Stimulated activated CD8-positive, alpha-beta memory T cell treated with anti-CD3 and anti-CD28 coated beads, Interleukin-2, amount 100 ng/mL, for 1 hour (primary cell): Measurements from ENCODE around the gene ZNF689.
A peak's percentile ranks its signal among the peaks of the same experiment; 100 is the strongest.
"Not testable (repeated sequence)": the region's sequence is repeated elsewhere in the genome, so short reads cannot be mapped to it uniquely, and the experiment has no call there.

ENCODE experiments used
- DNase-seq, 2 donors: peaks; one replicate each; pipeline ENCODE4 v3.0.0-alpha.2; 2020; ENCODE audit warnings: low read depth in 2 of 2

ZNF689 gene

DNA sequence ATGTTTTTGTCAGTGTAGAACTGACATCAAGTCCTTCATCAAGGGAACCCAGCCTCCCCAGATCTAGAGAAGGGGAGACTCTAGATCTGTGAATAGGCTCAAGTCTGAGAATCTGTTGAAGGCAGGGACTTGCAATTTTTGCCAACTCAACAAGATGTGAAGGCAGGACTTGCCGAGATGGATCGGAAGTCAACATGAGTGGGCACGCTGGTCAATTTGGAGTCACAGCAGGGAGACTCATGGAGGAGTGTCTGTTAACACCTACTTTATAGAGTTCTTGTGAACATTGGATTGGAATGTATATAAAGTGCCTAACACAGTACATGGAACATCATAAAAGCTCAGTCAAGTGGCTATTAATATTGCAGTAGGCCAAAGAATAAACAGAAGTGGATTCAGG lies 10.0 kb downstream of the ZNF689 start:
- no peak for DNase-seq

DNA sequence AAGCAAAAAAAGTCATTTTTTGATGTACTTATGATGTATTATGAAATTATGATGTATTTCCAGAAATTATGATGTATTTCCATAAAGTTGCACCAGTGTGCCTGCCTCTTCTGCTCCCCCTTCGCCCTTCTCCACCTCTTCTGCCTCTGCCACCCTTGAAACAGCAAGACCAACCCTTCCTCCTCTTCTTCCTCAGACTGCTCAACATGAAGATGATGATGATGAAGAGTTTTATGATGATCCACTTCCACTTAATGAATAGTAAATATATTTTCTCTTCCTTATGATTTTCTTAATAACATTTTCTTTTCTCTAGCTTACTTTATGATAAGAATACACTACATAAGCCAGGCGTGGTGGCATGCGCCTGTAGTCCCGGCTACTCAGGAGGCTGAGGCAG lies 17.3 kb downstream of the ZNF689 start:
- DNase-seq = no peak

DNA sequence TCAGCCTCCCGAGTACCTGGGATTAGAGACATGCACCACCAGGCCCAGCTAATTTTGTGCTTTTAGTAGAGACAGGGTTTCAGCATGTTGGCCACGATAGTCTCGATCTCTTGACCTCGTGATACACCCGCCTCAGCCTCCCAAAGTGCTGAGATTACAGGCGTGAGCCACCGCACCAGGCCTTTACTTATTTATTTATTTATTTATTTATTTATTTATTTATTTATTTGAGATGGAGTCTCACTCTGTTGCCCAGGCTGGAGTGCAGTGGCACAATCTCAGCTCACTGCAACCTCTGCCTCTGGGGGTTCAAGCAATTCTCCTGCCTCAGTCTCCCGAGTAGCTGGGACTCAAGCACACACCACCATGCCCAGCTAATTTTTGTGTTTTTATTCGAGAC lies 19.3 kb downstream of the ZNF689 start:
- not testable (repeated sequence) for DNase-seq

DNA sequence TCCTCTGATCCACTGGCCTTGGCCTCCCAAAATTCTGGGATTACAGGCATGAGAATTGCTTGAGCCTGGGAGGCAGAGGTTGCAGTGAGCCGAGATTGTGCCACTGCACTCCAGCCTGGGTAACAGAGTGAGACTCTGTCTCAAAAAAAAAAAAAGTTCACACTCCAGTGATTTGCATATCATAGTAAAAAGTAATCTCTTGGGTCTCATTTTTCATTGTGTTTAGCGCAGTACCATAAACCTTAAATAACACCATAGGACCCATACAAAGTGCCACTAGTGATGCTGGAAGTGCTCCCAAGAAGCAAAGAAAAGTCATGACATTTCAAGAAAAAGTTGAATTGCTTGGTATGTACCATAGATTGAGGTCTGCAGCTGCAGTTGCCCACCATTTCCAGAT lies 20.6 kb downstream of the ZNF689 start:
- not testable (repeated sequence) for DNase-seq

DNA sequence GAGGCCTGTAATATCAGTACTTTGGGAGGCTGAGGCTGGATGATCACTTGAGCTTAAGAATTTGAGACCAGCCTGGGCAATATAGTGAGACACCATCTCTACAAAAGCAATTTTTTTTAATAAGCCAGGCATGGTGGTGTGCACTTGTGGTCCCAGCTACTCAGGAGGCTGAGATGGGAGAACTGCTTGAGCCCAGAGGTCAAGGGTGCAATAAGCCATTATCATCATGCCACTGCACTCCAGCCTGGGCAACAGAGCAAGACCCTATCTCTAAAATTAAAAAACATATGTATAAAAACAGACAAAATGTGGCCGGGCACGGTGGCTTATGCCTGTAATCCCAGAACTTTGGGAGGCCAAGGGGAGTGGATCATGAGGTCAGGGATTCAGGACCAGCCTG lies 21.5 kb downstream of the ZNF689 start:
- DNase-seq = no peak

DNA sequence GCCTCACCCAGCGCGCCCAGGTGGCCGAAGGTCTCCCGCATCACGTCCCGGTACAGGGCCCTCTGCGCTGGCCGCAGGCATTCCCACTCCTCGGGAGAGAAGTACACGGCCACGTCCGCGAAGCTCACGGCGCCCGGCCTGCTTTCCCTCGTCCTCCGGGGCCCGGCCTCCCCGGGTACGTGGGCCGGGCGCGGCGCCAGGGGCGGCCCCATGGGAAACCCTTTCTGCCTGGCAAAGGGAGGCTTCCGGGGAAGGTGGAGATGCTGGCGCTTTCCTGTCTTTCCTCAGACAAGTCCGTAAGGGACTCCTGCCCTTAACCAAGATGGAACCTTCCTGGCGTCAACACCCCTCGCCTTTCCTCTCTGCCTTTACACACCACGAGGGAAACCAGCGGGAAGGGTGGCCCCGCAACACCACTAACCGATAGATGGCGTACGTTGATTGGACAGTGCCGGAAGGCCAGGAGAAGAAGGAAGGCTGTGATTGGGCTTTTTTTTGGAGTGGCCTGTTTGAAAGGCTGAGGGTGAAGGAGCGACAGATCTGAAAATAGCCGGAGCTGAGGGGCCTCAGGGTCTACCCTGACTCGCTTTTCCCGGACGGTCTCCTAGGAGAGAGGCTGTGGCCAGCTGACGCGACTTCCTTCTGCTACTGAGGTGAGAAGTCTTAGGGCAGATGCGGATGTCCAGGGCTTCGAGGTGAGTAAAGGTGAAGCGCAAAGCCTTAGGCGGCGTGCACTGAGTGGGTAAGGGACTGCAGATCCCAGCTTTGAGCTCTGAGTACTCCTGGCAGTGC lies 24.6 kb downstream of the ZNF689 start, which contains the start of gene ZNF785:
Gene ZNF785, minus strand, starts transcription at position 298 of the 792 bp plus-strand sequence. Its CDS starts 86 bp downstream, at position 212.
- peak; percentile 75 to 81 for DNase-seq

DNA sequence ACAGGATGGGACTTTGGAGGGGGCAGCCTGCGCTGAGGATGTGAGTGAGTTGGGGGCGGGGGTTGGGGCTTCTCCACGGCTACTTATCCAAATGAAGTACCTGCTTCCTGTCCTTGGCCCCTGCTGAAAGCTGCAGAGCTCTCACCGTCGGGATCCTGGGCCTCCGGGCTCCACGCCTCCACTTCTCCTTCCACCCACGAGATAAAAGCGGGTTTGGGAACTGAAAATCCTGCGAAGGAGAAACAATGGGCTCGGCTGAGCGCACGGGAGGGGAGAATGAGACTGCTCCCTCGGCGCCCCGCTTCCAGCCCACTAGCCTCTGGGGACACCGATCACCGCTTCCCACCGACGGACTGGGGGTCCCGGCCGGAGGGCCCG lies 25.2 kb downstream of the ZNF689 start:
- no peak for DNase-seq

DNA sequence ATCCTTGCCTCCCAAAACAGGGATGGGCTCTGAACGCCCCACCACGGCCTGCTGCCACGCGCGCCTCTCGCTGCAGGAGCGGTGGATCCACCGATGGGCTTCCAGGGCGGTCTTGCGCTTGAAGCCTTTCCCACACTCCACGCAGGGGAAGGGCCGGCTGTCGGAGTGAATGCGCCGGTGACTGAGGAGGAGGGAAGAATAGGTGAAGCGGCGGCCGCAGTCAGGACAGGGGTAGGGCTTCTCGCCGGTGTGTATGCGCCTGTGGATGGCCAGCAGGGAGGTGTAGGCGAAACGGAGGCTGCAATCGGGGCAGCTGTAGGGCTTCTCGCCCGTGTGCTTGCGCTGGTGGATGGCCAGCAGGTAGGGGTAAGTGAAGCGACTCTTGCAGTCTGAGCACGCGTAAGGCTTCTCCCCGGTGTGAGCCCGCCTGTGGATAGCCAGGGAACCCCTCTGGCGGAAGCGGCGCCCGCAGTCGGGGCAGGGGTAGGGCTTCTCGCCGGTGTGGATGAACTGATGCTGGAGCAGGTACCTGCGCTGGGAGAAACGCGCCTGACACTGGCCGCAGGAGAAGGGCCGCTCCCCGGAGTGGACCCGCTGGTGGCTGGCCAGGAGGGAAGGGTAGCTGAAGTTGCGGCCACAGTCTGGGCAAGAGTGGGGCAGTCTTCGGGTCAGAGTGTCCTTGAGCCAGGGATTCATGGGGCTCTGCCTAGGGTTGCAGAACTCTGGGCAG lies 27.4 kb downstream of the ZNF689 start:
- DNase-seq = no peak

DNA sequence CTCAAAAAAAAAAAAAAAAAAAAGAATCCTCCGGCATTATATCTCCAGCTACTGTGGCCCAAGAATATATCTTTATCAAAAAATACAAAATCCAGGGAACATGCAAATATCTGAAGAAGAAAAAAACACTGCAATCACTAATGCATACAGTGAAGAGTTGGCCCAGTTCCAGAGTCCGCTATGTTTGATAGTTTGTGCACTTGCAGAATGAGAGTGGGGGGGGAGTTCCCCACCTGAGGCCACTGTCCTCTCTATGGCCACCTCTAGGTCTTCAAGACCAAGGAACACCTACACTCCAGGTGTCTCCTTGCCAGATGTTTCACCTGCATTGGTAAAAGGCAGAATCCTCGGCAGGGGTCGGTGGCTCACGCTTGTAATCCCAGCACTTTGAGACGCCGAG lies 28.7 kb downstream of the ZNF689 start:
- DNase-seq = no peak

DNA sequence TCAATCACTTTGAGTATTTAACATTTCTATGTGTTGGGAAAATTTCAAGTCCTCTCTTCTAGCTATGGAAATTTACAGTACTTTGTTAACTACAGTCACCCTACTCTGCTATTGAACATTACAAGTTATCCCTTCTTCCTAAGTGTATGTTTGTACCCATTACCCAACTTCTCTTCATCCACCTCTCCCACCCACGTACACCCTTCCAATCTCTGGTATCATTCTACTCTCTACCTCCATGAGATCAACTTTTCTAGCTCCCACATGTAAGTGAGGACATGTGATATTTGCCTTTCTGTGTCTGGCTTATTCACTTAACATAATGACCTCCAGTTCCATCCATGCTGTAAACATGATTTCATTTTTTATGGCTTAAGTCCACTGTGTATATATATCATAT lies 35.5 kb downstream of the ZNF689 start:
- DNase-seq = no peak

DNA sequence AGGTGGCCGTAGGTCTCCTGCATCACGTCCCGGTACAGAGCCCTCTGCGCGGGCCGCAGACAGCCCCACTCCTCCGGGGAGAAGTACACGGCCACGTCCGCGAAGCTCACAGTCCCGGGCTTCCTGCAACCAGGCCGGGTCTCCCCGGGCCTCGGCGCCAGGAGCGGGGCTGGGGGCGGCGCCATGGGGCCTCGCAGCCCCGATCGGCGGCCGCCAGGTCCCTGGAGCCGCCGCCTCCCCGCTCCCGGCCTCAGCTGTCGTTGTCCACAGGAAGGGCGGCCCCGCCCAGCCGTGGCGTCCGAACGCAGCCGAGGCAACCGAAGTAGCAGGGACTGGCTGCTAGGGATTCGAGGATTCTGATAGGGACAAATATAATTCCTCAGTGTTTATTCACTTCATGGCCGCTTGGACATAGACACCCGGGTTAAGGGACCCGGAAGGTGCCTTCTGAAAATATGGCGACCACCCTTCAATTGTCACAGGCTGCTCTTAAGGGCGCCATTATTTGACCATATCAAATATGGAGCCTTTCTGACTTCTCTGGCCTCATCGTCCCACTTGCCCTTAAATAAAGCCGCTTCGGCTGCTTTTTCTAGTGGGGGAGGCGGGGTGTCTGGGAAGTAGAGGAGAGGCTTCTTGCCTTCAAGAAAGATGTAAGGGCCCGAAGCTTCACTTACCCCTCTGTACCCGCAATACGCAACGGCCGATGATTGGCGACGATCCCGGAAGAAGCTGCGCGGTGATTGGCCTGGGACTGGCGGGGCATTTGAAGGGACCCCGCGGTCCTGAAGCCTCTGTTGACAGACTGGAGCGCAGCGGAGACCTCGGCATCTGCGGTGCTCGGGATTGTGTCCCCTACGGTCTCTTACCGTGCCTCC lies 38.5 kb downstream of the ZNF689 start, which contains the start of gene ZNF688:
Gene ZNF688, minus strand, starts transcription at position 270 of the 878 bp plus-strand sequence. Its CDS starts 85 bp downstream, at position 185.
- peak; percentile 81 to 89 for DNase-seq

DNA sequence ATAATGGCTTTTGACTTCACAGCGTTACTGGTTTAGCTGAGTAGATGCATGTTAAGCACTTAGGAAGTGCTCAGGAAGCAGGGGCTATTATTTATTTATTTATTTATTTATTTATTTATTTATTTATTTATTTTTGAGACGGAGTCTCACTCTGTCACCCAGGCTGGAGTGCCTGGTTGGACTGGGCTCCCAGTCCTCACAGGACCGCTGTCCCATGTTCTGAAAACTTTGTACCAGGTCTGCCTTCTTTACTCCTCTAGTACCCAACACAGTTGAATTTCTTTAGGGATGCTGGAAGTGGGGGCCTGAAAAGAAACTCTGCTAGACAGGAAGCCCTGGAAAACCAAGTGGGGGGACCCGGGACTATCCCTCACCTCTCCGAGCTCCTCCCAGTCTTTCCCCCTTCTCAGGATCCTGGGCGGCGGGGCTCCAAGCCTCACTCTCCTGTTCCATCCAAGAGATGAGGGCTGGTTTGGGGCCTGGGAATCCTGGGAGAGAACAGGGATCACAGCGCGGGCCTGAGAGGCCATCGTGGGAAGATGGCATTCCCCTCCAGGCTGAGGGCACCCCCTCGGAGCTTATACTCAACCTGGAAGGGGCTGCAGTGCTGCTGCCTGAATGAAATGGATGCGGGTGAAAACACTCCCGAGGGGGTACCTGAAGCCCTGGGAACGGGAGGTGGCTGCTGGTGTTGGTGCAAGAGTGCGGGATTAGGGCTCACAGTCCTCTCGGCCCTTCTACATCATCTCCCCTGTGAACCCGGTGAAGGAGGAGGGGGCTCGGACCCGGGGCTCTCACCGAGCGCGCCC lies 39.3 kb downstream of the ZNF689 start:
- no peak for DNase-seq

DNA sequence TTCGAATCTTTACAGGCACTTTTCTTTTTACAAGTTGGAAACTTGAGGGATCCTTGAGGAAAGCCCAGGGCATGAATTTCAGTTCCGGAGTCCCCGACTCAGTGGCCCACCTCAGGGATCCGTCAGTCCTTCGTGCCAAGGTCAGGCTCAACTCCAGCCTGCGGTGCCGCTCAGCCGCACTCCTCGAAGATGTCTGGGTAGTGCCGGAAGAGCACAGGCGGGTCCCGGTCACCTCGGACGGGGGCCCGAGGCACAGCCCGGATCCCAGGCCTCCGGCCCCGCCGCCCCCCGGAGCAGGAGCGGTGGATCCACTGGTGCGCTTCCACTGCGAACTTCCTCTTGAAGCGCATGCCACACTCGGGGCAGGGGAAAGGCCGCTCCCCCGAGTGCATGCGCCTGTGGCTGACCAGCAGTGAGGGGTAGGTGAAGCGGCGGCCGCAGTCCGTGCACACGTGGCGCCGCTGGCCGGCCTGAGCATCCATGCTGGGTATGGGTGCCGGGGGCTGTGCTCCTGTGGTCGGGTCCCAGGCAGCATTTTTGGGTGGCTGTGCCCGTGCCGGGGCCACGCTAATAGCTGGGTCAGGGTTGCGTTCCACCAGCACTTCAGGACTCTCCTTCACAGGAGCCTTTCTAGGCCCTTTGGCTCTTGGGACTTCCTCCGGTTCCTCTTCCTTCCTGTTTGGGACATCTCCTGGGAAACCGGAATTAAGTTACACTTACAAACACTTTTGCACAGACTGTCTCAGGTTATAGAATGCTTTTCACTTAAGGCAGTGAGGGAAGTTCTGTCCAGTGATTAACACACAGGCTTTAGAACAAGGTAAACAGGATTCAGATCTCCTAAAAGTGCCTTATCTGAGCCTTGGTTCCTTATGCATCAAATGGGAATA lies 40.2 kb downstream of the ZNF689 start:
- no peak for DNase-seq

DNA sequence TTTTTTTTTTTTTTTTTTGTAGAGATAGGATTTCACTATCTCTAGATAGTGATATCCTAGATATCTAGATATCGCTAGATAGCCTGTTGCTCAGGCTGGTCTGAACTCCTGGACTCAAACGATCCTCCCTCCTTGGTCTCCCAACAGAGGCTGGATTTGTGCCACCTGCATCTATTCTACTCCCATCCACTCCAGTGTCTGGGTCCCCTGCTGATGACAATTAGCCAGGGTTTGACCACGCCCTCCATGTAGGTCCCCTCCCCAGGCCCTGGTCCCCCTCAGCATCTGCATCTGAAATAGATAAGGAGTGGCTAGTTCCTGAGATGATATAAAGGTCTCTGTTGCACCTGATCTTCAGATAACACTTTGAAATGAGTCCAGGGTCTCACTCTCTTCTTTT lies 40.9 kb downstream of the ZNF689 start:
- DNase-seq = no peak

DNA sequence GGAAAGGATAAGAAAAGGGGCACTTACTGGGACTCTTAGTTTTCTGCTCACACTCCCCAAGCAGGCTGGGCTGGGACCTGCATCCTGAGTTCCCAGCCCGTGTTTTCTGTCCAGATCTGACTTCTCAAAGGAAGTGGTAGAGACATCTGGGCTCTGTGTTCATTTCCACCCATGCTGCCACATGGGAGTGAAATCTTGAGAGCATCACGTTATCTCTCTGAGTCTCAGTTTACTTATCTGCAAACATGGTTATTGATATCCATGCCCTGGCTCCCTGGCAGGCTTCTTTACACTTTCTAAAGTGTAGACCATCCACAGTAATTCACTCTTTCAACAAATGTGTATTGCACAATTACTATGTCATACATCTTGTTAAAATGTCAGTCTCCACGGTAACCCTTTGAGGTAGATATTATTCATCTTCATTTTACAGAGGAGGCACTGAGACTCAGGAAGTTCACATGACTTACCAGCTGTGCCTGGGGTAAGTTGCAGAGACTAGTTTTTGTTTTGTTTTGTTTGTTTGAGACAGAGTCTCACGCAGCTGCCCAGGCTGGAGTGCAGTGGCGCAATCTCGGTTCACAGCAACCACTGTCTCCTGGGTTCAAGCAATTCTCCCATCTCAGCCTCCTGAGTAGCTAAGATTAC lies 42.1 kb downstream of the ZNF689 start:
- DNase-seq = no peak

DNA sequence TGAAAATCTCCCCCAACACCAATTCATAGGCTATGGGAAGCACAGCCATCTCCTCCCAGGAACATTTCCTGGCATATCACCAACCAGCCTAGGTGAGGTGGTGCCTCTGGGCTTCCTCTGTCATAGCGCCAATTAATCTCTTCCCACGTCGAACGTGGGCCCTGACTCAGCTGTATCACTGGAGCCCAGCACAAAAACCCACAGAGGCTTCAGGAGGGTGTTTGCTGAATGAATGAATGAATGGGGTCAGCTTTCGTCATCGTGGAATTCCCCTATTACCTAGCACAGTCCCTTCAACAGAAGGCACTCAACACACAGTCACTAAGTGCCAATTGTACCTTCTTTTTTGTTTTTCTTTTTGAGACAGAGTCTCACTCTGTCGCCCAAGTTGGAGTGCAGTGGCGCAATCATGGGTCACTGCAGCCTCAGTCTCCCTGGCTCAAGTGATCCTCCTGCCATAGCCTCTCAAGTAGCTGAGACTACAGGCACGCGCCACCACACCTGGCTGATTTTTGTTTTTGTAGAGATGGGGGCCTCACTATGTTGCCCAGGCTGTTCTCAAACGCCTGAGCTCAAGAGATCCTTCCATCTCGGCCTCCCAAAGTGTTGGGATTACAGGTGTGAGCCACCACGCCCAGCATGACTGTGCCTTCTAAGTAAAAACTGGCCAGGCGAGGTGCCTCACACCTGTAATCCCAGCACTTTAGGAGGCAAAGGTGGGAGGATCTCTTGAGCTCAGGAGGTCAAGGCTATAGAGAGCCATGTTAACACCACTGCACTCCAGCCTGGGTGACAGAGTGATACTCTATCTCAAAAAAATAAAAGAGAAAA lies 42.8 kb downstream of the ZNF689 start:
- no peak for DNase-seq

DNA sequence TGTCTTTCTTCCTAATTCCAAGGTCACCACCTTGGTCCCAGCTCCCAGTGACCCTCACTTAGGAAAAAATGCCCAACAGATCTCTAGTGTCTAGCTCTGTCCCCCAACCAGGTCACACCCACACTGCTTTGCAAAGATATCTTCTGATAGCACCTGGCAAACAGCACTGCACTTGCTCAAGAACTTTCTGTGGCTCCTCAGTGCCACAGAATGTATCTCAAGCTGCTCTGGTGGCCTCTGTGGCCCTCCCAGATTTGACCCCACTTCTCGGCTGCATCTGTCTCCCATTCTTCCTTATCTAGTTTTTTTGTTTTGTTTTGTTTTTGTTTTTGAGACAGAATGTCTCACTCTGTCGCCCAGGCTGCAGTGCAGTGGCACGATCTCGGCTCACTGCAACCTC lies 43.7 kb downstream of the ZNF689 start:
- DNase-seq = no peak

DNA sequence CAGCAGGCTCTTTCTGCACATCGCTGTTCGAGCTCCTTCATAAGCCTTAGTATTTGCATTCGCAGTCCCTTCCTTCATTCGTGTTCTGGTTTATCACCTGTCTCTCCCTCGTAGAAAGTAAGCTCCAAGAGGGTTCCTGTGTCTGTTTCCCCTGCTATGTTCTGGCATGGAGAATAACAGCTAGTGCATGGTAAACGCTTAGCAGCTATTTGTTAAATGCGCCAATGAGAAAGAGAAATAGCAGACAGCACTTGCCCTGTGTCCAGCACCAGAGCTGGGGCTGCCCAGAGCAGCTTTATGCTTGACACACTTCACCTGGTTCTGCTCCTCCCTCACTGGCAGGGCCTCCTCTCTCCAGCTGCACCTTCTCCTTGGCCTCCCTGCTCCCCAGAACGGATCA lies 44.2 kb downstream of the ZNF689 start:
- no peak for DNase-seq

DNA sequence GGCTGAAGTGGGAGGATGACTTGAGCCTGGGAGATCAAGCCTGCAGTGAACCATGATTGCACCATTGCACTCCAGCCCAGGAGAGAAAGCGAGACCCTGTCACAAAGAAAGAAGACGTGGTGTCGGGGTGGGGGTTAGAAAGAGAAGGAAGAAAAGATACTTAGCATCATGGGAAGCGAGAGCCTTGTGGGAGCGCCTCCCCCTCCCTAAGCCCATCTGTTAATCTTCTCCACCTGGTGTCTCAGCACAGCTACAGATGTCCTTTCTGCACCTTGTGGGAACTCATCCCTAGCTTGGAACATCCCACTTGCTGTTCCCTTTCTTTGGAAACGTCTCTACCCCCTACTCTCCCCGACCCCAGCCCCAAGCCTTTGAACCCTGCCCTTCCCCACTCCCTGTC lies 44.7 kb downstream of the ZNF689 start:
- no peak for DNase-seq
